Astrocyte of the spinal cord (primary cell): Measurements from ENCODE around the gene LGI1.

ENCODE experiments used
- DNase-seq: peaks from one replicate; pipeline ENCODE4 v3.0.0; 2011; ENCODE audit warnings: low read depth, low spot score
- H3K4me3 ChIP-seq: 2 replicates; pipeline ENCODE4 v1.5.1; 2011; ENCODE audit warnings: low read depth, mild to moderate bottlenecking, low read length, moderate library complexity
- CTCF ChIP-seq: IDR thresholded peaks from 2 replicates; pipeline ENCODE4 v1.5.1; 2012; ENCODE audit warnings: low read depth, mild to moderate bottlenecking, low read length, inconsistent platforms
- in situ Hi-C: cut with HindIII; loops from 2 replicates; pipeline ENCODE4 v1.10.0; 2017; ENCODE audit warnings: low sequenced_read_pairs

Gene LGI1

GRCh38 chr10:93718937-93719725 is 38.6 kb upstream of the LGI1 start:
- in situ Hi-C loops, result no loop called here
- no peak for DNase-seq
- no peak overlapping the region for H3K4me3 ChIP-seq
- TF ChIP-seq CTCF, result no peak

- in situ Hi-C loops, result no loop called here
- H3K4me3 ChIP-seq, result no peak overlapping the region
- TF ChIP-seq CTCF, result no peak
- DNase-seq, result no peak
Measured at GRCh38 chr10:93719901-93720300, 37.8 kb upstream of the LGI1 start.

GRCh38 chr10:93722550-93722949 is 35.2 kb upstream of the LGI1 start:
- H3K4me3 ChIP-seq, result no peak overlapping the region
- no peak for DNase-seq
- in situ Hi-C loops, result no loop called here
- TF ChIP-seq CTCF, result no peak

- DNase-seq, result no peak
- in situ Hi-C loops, result no loop called here
- no peak for TF ChIP-seq CTCF
Measured at GRCh38 chr10:93723153-93723552, 34.6 kb upstream of the LGI1 start.

GRCh38 chr10:93726024-93726423 is 31.7 kb upstream of the LGI1 start:
- no peak overlapping the region for H3K4me3 ChIP-seq
- in situ Hi-C loops, result no loop called here
- no peak for DNase-seq
- TF ChIP-seq CTCF, result no peak

More at GRCh38 chr10:93723153-93723552, 34.6 kb upstream of the LGI1 start:
- no peak overlapping the region for H3K4me3 ChIP-seq

GRCh38 chr10:93741367-93741766 is 16.4 kb upstream of the LGI1 start:
- no peak for DNase-seq
- H3K4me3 ChIP-seq, result no peak overlapping the region
- in situ Hi-C loops, result no loop called here
- TF ChIP-seq CTCF, result no peak
